Measurements from ENCODE around the gene ANG.
"Not testable (repeated sequence)": the region's sequence is repeated elsewhere in the genome, so short reads cannot be mapped to it uniquely, and the experiment has no call there.

Gene ANG

DNA sequence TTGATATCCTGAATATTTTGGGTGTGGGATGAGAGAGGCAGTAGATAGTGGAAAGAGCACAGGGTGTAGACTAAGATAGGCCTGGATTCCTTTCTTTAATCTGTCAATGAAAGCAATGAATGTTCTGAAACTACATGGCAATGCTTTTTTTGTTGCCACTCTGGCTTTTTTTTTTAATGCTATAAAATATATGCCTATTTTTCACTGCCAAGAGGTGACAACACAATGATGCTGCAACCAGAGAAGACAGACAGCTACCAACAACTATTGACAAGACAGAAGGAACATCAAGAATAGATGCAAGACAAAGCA, 9.4 kb downstream of the ANG start:
- no peak for DNase-seq (ENCODE audit: low read depth in 2 of 2)

DNA sequence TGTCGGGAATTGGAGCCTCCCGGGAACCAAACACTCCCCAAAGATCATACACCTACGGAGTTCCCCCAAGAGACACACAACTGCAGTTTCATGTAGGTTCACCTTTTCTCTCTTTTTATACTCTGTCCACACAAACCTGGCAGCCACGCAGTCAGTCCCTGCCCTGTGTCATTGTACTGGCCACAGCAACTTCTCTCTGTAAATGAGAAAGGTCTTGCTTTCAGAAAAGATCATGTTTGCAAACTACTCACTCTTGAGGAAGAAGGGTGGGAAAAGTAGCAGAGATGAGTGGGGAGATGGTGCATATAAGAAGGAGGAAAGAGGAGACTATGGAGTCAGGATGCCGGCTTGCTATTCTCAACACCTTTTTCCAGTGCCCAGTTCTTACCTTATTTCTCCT, 10.4 kb downstream of the ANG start:
- DNase-seq (ENCODE audit: low read depth in 2 of 2) = no peak

DNA sequence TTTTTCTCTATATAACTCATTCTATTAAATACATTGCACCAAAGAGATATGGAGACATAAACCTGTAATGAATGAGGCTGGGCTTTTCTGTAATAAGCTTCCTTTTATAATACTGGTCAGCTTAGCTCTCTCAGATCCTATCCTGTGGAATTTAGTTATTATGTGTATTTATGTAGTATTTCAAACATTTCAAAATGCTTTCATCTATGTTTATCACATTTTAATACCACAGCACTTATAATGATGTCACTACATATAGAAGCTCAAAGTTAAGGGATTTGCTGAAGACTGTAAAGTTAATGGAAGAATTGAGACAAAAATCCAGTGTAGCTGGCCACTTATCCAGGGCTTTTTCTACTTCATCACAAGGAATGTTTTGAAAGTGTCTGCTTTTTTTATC, 11.4 kb downstream of the ANG start:
- no peak for DNase-seq (ENCODE audit: low read depth in 2 of 2)

DNA sequence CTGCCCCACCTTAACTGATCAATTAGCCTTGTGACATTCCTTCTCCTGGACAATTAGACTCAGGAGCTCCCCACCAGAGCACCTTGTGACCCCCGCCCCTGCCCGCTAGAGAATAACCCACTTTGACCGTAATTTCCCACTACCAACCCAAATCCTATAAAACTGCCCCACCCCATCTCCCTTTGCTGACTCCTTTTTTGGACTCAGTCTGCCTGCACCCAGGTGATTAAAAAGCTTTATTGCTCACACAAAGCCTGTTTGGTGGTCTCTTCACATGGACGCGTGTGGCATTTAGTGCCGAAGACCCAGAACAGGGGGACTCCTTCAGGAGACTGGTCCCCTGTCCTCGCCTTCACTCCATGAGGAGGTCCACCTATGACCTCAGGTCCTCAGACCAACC, 12.4 kb downstream of the ANG start:
- not testable (repeated sequence) for DNase-seq (ENCODE audit: low read depth in 2 of 2)

DNA sequence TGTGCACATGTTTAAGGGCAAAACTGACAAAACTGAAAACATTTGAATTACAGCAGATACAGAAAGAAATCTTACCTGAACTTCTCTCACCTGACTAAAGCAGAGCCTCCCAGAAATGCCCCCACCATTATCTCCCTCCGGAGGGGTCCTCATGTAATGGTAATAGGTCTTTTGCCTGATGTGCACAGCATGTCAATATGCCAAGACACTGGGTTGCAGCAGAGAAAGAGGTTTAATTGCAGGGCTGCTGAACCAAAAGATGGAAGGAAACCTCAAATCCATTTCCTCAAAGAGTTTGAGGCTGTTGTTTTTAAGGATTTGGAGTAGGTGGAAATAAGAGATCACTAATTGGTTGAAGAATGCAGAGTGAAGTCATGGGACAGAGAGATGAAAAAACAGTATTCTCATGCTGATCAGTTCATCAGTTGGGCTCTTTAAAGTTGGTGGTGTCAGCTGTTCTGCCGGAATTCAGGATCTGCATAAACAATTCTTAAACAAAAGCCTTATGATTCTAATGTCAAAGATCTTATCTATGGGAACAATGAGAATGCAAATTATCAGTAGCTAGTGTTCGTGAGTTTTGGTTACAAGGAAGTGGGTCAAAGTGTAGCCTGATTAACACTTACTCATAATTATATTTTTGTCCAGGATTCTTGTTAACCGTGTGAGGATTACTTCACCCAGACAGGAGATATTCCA, 18.2 kb downstream of the ANG start:
- DNase-seq (ENCODE audit: low read depth in 2 of 2) = no peak

DNA sequence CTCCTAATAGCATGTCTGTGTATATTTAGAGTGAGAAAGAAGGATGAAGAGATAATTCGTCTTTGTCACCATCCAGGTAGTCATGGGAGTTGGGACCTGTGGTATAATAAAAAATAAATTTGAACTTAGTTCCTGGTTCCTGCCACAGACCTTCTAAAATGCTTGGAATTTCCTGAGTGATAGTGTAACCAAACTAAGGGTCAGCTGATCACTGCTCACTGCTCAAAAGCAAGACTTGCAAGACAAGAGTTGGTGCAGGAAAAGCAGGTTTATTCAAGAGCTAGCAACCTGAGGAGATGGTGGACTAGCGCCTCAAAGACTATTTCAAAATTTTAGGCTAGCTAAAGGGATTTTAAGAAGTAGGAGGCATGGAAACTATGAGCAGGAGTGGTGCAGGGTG, 19.1 kb downstream of the ANG start:
- DNase-seq (ENCODE audit: low read depth in 2 of 2) = no peak

DNA sequence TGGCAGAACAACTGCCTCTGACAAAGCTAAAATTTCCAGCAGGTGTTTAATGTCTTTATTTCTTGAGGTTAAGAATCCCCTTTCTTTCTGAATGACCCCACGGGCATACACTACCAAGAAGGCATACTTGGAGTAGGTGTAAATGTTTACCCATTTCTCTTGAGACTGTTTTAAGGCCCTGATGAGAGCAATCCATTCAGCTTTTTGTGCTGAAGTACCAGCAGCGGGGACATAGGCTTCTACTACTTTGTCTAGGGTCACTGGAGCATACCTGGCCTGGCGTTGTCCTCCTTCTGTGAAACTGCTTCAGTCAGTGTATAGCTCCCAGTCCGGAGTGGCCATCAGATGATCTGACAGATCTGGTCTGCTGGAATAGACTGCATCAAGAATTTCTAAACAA, 22.7 kb downstream of the ANG start:
- no peak for DNase-seq (ENCODE audit: low read depth in 2 of 2)

DNA sequence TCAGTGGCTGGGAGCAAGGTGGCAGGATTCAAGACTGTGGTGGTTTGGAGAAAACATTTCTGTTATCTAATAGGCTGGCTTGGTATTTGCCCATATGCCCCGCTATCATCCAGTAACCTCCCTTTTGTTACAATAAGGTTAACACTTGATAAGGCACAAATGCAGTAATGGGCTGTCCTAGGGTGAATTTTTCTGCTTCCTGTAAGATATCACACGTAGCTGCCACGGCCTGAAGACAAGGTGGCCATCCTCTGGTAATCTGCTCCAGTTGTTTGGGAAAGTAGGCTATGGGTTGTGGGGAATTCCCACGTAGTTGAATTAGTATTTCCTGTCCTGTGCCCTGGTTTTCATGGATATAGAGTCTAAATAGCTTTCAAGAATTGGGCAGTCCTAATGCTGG, 23.1 kb downstream of the ANG start:
- no peak for DNase-seq (ENCODE audit: low read depth in 2 of 2)

DNA sequence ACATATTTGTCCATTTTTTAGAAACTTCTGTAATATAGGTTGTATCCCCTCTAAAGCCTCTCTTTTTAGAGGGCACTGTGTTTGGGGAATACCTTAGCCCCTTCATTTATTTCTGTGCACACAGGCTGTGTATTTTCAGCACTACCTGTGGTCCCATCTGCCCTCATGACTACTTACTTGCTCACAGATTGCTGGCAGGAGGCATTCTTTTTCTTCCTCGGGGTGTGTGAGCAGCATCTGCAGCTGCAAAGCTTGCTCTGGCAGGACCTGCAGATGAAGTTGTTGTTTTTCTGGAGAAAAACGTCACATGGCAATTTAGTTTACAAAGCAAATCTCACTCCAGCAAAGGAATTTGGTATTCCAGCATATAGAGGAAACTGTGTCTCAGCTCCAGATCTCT, 24.3 kb downstream of the ANG start:
- DNase-seq (ENCODE audit: low read depth in 2 of 2) = no peak

DNA sequence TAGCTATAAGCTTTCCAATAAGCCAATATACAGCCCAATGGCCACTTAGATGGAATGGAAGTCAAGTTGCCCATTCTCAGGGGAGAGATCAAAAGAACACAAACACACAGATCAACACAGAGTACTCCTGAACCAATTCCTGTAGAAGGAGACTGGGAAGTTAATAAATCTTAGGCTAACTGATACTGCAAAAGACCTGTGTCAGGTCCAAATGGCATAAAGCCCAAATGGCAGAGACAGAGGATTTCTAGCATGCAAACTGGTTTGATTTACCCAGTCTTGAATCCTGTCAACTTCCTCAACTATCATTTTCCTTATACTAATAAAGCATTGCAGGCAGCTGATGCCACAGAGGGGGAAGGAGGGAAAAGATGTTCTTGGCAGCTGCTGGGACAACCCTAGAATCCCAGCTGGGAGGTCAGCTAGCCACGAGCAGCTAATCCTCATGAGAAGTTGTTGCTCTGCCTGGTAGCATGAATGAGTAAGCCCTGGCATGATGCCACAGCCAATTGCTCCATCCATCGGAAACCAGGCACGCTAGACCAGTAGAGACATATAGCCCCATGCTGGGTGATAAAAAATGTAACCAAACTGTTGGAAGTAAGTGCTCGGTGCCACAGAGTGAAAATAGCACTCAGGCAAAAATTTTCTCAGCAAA, 26.2 kb downstream of the ANG start:
- DNase-seq (ENCODE audit: low read depth in 2 of 2) = no peak

DNA sequence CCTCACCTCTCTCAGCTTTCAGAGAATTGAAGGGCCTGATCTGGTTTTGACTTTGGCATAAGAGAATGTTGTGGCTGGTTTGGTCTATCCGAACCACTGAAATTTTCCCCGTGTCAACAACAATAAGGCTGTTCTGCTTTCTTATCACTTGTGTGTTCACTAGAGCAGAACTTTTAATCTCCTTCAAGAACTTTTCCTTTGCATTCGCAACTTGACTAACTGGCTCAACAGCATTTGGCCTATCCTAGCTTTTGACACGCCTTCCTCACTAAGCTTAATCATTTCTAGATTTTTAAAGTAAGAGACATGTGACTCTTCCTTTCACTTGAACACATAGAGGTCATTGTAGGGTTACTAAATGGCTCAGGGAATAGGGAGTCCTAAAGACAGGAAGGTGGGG, 31.2 kb downstream of the ANG start:
- DNase-seq (ENCODE audit: low read depth in 2 of 2) = no peak

DNA sequence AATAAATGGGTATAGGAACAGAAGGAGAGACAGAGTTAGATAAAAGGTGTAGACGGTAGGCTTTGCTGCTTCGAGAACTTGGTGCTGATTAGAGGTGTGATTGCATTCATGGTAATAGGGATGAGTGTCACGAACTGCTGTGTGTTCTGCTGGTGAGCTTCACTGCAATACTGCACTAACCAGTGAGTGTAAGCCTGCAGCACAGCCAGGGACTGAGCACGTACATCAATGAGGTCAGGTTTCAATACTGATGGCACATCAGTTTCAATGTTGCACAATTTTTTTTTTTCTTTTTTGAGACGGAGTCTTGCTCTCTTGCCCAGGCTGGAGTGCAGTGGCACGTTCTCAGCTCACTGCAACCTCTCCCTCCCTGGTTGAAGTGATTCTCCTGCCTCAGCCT, 32.2 kb downstream of the ANG start:
- no peak for DNase-seq (ENCODE audit: low read depth in 2 of 2)

DNA sequence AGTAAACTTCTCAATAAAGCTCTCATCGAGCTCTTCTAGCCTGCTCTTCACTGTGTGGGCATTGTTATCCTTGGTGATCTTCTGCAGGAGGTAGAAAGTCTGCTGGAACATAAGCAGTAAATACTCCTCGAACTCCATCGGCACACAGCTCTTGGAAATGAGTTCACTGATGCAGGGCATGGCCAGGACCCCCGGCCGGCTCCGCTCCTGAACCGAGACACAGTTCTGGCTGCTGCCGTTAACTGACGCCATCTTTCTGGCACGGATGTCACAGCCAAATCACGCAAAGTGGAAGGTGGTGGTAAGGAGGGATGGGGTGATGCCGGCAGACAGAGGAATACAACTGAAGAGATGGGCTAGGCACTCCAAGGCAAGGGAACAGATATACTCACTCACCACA, 33.5 kb downstream of the ANG start:
- DNase-seq (ENCODE audit: low read depth in 2 of 2) = no peak

DNA sequence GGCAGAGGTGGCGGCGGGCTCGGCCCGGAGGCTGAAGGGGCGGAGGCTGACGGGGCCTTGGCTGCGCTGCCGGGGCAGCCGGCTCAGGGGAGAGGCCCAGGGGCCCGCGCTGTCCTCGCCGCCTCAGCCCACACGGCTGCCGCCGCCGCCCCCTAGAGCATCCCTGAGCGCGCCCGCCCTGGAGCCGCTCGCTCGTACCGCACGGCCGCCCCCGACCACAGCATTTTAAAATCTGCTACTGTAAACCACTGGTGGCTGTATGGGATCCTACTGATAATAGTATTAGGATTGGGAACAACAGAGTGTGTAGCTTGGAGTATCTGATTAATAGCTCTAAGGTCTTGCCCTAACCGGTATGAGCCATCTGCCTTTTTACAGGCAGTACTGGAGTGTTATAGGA, 34.9 kb downstream of the ANG start:
- no peak for DNase-seq (ENCODE audit: low read depth in 2 of 2)

DNA sequence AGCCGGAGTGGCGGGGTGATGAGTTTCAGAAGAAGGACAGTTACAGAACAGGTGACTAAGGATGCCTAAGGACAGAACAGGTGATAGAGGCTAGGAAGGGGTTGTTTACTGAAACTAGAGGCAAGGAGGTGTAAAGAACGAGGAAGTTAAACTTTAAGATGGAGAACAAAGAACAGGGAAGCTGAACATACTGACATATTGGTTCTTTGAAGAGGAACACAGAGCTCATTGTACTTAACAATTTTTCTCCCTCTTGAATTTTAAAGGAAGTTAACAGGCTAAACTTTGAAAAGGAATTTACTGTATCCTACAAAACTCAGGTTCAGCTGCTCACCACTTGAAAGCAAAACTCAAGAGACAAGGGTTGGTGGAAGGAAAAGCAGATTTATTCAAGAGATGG, 37.6 kb downstream of the ANG start:
- DNase-seq (ENCODE audit: low read depth in 2 of 2) = not testable (repeated sequence)

DNA sequence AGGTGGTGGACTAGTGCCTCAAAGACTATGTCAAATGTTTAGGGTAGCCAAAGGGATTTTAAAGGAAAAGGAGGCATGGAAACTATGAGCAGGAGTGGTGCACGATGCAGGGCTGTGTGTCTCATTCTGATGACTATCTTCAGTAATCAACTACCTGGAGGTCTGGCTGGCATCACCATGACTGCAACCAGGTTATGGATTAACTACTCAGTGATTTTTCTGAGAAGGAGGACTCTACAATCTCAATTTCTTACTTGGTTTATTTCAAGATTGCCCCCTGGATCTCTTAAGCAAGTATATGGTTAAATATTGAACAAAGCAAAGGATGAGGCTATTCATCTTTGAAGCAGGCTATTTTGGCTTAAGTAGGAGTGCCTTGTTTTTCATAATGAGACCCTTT, 38.0 kb downstream of the ANG start:
- no peak for DNase-seq (ENCODE audit: low read depth in 2 of 2)

DNA sequence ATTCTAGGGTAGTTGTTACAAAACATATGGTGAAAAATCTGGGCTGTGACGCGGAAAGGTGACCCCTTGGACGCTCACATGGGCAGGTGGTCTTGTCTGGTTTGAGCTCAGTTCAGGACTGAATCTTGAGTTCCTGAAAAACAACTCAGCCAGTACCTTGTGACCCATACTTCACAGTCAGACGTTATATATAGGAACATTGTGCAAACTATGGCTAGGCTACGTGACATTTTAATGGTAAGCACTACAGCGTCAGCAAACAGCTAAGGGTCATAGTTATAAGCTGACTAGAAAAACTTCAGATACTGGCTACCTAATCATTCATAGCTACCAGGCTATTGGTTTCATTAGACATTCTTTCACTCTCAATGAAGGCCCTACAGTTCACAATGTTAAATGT, 42.3 kb downstream of the ANG start:
- no peak for DNase-seq (ENCODE audit: low read depth in 2 of 2)

DNA sequence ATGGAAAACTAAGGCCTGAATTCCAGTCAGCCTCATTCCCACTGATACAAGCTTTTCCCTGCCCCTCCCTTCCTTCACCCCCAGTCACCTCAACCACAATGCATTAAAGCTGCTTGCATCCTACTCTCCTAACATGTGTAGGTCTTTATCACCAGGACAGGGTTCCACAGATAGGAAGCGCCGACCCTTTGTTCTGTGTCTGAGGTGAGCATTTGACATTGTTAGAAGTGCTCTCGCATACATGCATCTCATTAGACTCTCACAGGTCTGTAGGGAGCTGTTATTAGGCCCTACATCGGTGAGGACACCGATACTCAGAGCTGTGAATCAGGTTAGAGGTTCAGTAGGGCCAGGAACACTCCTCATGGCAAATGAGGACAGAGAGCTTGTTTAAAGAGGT, 43.9 kb downstream of the ANG start:
- no peak for DNase-seq (ENCODE audit: low read depth in 2 of 2)

DNA sequence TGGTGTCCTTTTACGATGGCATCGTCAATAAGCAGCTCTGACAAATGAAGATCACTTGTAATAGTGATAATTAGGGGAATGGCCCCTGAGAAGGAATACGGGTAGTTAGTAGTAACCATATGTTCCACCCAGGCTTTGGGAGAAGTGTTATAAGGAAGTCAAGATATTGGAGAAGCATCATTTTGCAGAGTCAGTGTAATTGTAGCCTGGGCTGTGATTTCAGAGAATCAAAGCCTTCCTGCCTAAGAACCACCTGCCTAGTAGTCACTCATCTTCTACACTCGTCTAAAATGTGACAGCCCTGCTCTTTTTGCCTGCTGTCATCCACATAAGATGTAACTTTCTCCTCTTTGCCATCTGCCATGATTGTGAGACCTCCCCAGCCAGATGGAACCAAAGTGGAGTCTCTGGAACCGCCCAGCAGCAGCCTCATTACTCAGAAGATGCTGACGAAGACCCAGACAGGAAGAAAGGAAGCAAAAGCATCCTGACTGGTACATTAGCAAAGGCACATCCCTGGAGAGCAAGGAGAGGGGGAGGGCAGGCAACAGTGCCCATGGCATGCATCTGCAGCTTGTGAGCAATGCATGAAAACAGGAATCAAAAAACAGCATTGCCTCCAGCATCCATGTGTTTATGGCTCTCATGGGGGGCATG, 44.5 kb downstream of the ANG start:
- DNase-seq (ENCODE audit: low read depth in 2 of 2) = no peak

DNA sequence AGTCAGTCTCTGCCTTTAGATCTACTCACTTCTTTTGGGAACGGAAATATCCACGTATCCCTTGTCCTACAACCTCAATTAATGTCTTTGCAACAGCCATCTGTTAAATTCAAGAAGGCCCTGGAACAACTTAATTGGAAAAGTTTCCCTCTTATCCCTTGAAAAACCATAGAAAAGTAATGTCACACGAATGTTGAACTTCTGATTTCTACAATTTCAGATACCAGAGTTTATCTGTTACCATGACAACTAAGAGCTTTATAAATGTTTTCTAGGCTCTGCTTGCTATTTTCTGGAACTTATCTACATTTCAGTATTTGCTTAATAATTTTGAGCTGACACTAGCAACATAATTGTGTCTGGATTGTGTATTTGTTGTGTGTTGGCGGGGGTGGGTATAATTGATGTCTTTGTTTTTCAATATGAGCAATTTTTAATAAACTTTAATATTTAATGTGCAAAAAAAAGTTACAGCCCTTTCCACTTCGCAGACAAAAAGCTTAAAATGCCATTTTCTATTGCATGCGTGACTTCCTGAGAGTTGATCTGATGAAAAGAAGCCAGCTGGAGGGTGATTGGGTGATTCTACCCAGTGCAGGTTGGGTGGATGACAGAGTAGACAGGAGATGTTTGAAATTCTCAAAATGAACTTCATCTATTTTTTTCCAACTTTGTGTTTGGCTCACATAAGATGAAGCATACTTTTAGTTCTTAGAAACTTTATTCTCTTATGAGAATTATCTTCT, 45.3 kb downstream of the ANG start:
- DNase-seq (ENCODE audit: low read depth in 2 of 2) = no peak

DNA sequence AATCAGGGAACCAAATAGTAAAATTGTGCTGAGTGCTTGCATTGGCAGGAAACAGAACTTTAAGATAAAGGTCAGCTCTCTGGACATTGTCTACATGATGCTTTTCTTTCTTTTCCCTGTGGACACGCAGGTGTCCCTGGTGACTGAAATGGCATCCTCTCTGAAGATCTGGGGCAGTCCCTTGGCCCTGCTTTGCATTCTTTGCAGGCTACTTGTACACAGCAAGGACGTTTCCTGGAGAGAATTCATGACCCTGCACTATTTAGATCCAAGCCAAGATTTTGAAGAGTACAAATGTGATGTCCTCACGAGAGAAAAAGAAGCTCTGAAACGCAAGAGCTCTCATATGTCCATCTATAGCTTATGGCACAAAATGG, 45.9 kb downstream of the ANG start:
- no peak for DNase-seq (ENCODE audit: low read depth in 2 of 2)

DNA sequence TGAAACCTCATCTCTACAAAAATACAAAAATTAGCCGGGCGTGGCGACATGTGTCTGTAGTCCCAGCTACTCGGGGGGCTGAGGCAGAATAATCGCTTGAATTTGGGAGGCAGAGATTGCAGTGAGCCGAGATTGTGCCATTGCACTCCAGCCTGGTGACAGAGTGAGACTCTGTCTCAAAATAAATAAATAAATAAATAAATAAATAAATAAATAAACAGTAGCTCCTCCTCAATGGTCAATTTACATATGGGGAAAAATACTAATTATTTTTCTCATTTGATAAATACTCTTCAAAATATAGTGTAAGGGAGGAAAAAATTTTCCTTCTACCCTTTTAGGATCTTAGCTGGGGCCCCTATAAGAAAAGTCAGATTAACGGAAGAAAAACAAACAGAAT, 49.7 kb downstream of the ANG start:
- DNase-seq (ENCODE audit: low read depth in 2 of 2) = not testable (repeated sequence)

DNA sequence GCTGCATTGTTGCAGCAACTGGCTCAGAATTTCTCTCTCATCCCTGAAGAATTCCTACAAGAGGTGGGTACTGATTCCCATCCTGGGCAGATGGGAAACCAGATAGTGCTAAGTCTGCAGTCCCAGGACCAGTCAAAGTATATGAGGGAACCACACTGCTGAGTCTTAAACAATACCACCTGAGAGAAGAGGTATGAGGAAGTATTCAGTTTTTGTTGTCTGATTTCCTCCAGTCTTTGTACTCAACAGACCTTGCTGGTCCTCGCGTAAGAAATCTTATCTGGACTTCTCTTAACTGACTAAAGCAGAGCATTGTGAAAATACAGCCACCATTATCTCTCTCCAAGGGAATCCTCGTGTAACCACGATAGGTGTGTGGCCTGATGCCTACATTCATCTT, 53.6 kb downstream of the ANG start:
- no peak for DNase-seq (ENCODE audit: low read depth in 2 of 2)
